ENCODE results near the gene PRR20G.

PRR20G gene

GRCh38 chr3:127263586-127264231, 24.1 kb downstream of the PRR20G start:
- DNase-seq (ENCODE audit: low spot score), result no peak

- no peak for DNase-seq (ENCODE audit: low spot score)
These were observed 24.8 kb downstream of the PRR20G start for GRCh38 chr3:127263037-127263436.

DNA sequence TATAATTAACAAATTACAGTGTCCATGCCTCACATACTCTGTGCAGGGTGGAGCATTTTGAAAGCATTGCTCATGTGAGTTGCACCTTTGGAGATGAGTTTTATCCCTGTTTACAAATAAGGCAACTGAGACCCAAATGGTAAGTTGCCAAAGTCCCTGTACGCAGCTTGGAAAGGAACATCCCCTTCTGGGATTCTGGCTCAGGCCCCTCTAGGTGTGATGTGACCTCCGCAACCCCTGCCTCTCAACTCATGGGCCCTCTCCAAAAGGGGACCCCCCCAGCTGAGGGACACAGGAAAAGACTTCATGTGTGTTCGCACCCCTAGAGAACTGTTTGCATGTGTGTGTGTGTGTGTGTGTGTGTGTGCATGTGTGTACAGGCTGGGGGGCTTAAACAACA, 25.3 kb downstream of the PRR20G start:
- DNase-seq (ENCODE audit: low spot score), result no peak

- no peak for DNase-seq (ENCODE audit: low spot score)
These were observed 25.9 kb downstream of the PRR20G start for GRCh38 chr3:127261925-127262324.

DNA sequence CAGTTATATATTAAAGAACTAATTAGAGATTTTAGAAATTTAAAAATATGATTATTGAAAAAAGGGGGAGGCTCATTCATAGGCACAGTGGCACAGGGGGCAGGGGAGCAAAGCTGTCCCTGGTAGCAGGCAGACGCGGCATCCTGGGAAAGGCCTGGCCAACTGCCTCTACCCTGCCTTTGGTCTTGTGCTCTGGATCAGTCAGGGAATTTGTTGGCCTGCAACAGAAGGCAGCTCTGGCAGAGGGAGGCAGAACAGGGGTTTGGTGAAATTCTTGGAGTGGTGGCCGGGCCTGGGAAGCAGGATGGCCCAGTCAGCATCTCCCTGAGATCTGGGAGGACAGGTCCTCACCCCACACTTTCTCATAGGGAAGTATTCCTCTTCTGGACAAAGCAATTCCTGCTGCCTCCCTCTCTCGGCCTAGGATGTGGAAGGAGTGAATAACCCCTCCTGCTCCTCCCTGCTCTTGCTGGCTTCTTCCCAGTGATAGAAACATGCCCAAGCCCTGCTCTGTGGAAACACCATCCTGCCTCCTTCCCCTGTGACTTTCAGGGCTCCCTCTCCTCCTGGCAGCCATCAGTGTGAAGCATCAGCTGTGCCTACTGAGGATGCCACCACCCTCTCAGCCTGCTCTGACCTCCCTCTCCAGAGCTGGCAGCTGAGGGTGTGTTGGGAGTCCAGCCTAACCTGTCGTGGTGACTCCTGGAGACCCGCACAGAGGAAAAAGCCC, 26.9 kb downstream of the PRR20G start:
- no peak for DNase-seq (ENCODE audit: low spot score)

DNA sequence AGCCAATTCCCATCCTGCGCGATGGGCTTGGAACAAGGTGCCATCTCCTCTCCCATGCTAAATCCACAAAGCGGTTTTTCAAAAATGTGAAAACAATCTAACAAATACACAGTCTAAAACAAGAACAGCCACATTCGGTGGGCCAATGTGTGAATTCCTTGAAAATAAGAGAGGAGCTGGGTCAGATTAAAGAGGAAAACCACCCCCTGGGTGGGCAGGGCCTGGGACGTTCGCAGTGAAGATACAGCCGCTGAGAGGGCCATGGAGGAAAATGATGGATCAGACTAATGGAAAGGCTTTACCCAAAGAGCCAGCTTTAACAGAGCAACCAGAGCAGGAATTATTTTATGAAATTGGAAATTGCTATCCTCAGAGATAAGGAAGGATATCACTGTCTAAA, 27.4 kb downstream of the PRR20G start:
- no peak for DNase-seq (ENCODE audit: low spot score)

DNA sequence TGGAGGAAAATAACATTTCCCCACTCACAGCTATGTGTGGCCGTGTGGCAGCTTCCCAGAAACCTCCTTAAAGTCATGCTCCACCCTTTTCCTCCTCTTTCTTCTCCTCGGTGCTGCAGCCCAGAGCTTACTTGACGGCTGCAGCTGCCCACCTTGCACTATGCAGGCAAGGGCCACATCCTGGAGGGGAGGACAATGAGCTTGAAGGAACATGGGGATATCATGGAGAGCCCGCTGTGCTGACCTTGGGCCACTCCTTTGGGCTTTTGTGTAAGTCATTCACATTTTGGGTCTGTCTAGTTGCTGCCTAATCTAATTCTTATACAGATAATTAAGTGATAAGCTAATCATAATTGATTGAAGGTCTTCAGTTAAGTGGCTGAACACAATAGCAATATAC, 28.0 kb downstream of the PRR20G start:
- DNase-seq (ENCODE audit: low spot score), result no peak

DNA sequence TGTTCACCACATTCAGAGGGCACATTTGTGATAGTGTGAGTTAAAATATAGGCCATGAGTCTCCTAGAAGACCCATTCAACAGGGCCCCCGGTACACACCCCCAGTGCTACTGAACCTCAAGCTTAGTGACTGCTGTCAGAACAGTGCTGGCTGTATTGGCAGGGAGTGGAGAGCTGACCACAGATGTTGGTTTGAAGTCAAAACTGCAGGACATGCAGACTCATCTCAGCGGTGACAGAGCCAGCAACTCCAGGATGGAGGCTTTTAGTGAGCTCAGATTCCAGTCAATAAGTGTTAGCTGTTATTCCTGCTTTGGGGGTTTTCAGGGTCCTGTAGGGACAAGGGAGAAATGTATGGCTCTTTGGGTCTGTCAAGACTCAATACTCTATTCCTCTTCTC, 29.1 kb downstream of the PRR20G start:
- DNase-seq (ENCODE audit: low spot score), result no peak

DNA sequence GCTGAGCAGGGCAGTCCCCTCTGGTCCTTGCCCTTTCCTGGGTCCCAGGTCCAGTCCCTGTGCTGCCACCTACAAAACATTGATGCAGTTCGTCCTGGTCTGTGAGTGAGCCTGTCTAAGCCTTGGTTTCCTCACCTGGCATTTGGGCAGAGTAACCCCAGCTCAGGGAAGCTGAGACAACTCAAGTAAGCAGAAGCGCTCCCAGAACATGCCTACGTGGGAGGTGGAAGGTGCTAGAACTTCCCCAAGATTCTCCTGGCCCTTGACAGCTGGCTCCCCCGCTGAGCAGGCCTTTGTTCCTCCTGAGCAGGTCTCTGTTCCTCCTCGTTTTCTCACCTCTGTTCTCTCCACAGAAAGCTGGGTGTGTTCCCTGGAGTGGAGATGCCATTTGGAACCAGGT, 30.5 kb downstream of the PRR20G start:
- DNase-seq (ENCODE audit: low spot score), result no peak

DNA sequence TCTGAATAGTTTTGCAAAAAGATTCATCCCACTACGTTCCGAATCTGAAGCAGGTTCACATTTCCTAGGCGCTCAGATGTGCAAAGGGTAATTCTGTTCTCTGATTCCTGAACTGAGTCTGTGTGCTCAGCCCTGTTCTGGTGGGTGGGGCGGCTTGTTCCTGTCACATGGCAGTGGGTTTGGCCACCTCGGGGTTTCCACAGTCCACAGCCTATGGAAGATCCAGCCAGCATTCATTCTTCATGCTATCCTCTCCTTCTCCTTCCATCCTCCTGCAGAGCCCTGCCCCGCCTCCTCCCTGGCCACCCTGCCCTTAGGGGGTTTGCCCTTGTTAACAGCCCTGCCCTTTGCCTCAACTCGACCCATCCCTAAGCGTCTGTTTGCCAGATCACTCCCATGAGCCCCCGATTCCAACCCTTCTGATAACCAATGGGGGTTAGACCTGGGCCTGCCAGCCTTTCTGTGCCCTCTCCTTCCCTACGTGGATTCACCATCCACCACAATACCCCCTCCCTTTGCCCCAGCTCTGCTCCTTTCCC, 31.0 kb downstream of the PRR20G start:
- no peak for DNase-seq (ENCODE audit: low spot score)

GRCh38 chr3:127256138-127256537, 31.7 kb downstream of the PRR20G start:
- DNase-seq (ENCODE audit: low spot score), result no peak

- DNase-seq (ENCODE audit: low spot score), result peak; percentile 33
These were observed 32.3 kb downstream of the PRR20G start for GRCh38 chr3:127255516-127255915.

DNA sequence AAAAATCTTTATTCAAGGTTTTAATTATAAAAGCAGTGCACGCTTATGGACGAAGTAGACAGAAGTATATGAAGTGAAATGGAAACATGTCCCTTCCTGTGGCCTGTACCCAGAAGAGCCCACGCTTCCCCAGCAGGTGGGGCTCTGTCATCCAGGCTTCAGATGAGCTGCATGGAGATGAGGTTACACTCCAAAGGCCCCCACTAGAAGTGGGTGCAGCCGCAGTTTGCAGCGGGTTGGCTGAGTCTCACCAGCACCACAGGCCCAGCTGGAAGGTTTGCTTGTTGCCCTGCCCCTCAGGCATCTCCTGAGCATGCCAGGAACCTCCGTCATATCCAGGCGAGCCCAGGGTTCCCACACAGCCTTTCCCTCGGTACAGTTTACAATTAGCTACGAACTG, 33.1 kb downstream of the PRR20G start:
- DNase-seq (ENCODE audit: low spot score), result peak; percentile 53

GRCh38 chr3:127254033-127254644, 33.7 kb downstream of the PRR20G start:
- DNase-seq (ENCODE audit: low spot score), result peak; percentile 50

DNA sequence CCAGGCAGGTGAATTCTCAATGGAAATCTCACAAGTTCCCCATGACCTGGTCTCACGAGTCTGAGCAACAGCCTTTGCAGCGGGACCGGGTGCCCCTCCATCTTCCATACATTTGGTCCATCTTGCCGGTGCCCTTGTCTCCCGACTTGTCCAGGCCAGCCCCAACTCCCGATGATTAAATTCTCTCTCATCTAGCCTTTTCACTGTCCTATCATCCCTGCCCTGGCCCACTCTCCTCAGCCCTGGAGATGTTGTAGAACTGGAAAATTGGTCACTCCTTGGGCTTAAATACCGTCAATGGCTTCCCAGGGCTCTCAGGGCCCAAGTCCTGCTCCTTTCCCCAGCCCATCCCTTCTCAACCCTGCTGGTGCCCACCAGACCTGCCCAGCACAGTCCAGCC, 34.4 kb downstream of the PRR20G start:
- no peak for DNase-seq (ENCODE audit: low spot score)

GRCh38 chr3:127252446-127252845, 35.4 kb downstream of the PRR20G start:
- peak; percentile 37 for DNase-seq (ENCODE audit: low spot score)

- DNase-seq (ENCODE audit: low spot score), result no peak
These were observed 37.8 kb downstream of the PRR20G start for GRCh38 chr3:127250032-127250431.

DNA sequence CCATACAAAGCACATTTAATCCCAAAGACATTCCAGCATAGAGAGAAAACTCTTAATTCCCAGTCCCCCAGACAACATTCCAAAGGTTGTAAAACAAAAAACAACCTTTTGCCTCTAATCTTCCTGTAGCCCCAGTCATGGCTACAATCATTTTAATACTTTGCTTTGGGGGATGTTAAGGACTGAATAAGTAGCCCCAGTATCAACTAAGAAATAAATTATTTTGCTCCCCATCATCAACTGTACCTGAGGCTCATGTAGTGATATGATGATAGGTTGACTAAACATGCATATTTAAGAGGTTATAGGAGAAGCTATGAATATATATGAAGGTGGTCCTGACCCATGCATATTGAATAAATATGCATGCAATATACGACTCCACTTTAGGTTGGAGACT, 40.6 kb downstream of the PRR20G start:
- no peak for DNase-seq (ENCODE audit: low spot score)

- DNase-seq (ENCODE audit: low spot score), result no peak
These were observed 49.2 kb downstream of the PRR20G start for GRCh38 chr3:127238602-127239001.

DNA sequence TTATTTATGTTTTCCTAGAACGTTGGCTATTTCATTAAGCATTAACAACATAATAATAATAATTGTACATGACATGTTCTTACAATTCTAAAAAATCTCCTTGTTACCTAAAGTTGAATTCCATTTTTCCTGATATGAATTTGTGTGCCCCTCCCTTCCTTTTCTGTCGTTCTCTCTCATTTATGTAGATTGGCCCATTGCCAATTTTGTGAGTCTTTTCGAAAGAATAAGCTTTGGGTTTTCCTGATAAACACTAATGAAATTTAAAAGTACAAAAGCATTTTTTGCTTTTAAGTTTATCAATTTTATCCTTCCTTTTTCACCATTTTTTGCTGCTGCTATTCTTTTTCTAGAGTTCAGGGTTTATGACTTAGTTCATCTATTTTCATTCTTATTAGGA, 50.0 kb downstream of the PRR20G start:
- DNase-seq (ENCODE audit: low spot score), result no peak

DNA sequence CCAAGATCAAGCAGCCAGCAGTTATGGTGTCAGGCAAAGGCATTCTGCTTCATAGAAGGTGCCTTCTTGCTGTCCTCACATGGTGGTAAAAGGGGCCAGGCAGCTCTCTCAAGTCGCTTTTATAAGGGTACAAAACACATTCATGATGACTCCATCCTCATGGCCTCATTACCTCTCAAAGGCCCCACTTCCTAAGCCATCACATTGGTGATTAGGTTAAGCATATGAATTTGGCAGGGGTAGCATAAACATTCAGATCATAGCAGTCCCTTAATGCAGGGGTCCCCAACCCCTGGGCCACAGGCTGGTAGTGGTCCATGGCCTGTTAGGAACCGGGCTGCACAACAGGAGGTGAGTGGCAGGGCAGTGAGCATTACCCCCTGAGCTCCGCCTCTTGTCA, 52.1 kb downstream of the PRR20G start:
- no peak for DNase-seq (ENCODE audit: low spot score)

DNA sequence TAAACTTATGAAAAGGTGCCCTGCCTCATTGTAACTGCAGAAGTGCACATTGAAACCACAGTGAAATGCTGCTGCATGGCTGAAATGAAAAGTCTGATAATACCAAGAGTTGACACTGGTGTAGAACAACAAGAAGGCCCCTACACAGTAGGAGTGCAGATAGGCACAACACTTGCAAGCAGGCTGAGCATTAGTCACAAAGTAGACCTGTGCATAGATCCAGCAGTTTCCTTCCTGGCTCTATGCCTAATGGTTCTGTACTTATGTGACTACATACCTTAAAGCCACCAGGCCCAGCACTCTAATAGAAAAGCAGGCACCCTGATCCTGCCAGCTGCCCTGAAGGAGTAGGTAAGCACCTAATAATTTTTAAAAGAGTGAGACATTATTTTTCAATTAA, 53.1 kb downstream of the PRR20G start:
- no peak for DNase-seq (ENCODE audit: low spot score)

Measured in SK-N-DZ (cell line).